NCI-H345 treated with DMSO at 0.1 percent for 48 hours (cell line): Measurements from ENCODE around the gene HCN2.
"Not testable (repeated sequence)": the region's sequence is repeated elsewhere in the genome, so short reads cannot be mapped to it uniquely, and the experiment has no call there.

Experiments used
- DNase-seq: peaks from one replicate; lab custom pipeline; 2025; ENCODE audit not compliant: unreplicated experiment; lab: John Stamatoyannopoulos, UW

HCN2 gene

GRCh38 chr19:602391-603301 is 13.0 kb downstream of the HCN2 start:
- no peak for DNase-seq

GRCh38 chr19:603302-603639 is 13.6 kb downstream of the HCN2 start:
- DNase-seq, result not testable (repeated sequence)

GRCh38 chr19:603779-604178 is 14.1 kb downstream of the HCN2 start:
- not testable (repeated sequence) for DNase-seq

GRCh38 chr19:604355-604754 is 14.7 kb downstream of the HCN2 start:
- no peak for DNase-seq

- DNase-seq, result not testable (repeated sequence)
Measured at GRCh38 chr19:605061-605971, 15.6 kb downstream of the HCN2 start.

GRCh38 chr19:607301-608154 is 17.8 kb downstream of the HCN2 start:
- no peak for DNase-seq

- no peak for DNase-seq
Measured at GRCh38 chr19:608155-609003, 18.7 kb downstream of the HCN2 start.

- DNase-seq, result no peak
Measured at GRCh38 chr19:609004-609346, 19.3 kb downstream of the HCN2 start.

- DNase-seq, result no peak
Measured at GRCh38 chr19:610071-610800, 20.6 kb downstream of the HCN2 start.

GRCh38 chr19:610801-611480 is 21.3 kb downstream of the HCN2 start:
- DNase-seq, result no peak

GRCh38 chr19:611481-611868 is 21.8 kb downstream of the HCN2 start:
- no peak for DNase-seq

GRCh38 chr19:612941-613340 is 23.3 kb downstream of the HCN2 start:
- no peak for DNase-seq

GRCh38 chr19:613732-614567 is 24.3 kb downstream of the HCN2 start:
- DNase-seq, result no peak

GRCh38 chr19:615619-616018 is 25.9 kb downstream of the HCN2 start:
- no peak for DNase-seq

- no peak for DNase-seq
Measured at GRCh38 chr19:616062-616700, 26.5 kb downstream of the HCN2 start.

- DNase-seq, result no peak
Measured at GRCh38 chr19:616747-617526, 27.3 kb downstream of the HCN2 start.
